ENCODE data around the gene PPA1.

- TF ChIP-seq ATF2 (CRISPR knock-in tag; IDR thresholded peaks at IDR 0.05; ENCODE audit: borderline replicate concordance, low read depth) (no peak), CTCF (IDR thresholded peaks at IDR 0.05) (no peak)
Observed at GRCh38 chr10:70174058-70174741, 59.0 kb downstream of the PPA1 start.
